GM19372 (cell line): Measurements from ENCODE around the gene ESYT2.
"Not testable (repeated sequence)": the region's sequence is repeated elsewhere in the genome, so short reads cannot be mapped to it uniquely, and the experiment has no call there.

Experiments
- ATAC-seq: cut with Tn5 transposase; IDR thresholded peaks from one replicate; pipeline ENCODE4 v1.9.1; 2021; ENCODE audit warnings: mild to moderate bottlenecking, low read depth, moderate library complexity; ENCODE audit not compliant: unreplicated experiment

Gene ESYT2

DNA sequence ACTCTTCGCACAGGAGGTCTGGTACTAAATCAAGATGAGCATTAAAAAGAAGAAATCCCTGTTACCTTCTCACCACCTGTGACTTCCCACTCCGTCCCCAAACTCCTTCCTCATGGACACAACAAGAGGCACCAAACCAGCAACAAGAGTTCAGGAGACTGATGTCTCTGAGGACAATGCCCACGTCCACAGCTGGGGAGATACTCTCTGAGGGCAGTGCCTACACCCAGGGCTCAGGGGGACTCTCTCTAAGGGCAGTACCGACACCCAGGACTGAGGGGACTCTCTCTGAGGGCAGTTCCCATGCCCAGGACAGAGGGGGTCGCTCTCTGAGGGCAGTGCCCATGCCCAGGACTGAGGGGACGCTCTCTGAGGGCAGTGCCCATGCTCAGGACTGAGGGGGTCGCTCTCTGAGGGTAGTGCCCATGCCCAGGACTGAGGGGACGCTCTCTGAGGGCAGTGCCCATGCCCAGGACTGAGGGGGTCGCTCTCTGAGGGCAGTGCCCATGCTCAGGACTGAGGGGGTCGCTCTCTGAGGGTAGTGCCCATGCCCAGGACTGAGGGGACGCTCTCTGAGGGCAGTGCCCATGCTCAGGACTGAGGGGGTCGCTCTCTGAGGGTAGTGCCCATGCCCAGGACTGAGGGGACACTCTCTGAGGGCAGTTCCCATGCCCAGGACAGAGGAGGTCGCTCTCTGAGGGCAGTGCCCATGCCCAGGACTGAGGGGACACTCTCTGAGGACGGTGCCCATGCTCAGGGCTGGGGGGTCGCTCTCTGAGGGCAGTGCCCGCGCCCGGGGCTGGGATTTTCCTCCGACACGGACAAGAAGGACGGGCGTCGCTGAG, 125.4 kb downstream of the ESYT2 start:
- ATAC-seq = not testable (repeated sequence)

GRCh38 chr7:158702944-158703343, 126.4 kb downstream of the ESYT2 start:
- no peak for ATAC-seq

- no peak for ATAC-seq
Observed at GRCh38 chr7:158702196-158702595, 127.1 kb downstream of the ESYT2 start.

DNA sequence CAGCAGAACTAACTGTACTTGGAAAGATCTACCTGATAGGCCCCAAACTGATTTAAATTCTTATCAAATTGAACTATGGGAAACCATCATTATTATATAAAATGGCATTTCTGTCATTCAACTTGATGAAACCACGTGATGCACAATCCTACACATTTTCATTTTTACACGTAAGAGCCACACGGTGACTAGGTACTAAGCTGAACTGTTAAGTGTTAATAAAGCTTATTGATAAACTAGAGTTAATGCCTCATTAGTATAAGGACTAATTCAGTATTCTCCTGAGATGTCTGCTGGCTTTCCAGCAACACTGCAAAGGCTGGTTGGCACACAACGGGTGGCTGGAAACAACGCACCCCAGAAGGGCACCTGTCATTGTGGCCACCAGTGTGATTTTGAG, 129.3 kb downstream of the ESYT2 start:
- no peak for ATAC-seq

GRCh38 chr7:158699341-158699740, 130.0 kb downstream of the ESYT2 start:
- no peak for ATAC-seq

DNA sequence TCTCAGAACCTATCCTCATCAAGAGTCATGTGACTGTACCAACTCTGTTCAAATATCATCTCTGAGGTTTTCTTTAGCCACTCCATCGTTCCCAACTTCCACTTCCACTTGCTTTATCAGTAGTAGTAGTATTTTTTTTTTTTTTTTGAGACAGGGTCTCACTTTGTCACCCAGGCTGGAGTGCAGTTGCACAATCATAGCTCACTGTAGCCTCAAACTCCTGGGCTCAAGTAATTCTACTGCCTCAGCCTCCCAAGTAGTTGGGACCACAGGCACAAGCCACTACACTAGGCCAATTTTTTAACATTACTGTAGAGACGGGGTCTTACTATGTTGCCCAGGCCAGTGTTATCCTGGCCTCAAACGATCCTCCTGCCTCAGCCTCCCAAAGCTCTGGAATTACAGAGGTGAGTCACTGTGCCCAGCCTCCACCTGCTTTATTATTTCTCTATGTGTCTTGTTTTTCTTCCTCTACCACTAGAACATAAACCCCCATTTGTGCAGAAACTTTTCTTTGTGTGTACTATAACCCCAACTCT, 130.6 kb downstream of the ESYT2 start:
- no peak for ATAC-seq

DNA sequence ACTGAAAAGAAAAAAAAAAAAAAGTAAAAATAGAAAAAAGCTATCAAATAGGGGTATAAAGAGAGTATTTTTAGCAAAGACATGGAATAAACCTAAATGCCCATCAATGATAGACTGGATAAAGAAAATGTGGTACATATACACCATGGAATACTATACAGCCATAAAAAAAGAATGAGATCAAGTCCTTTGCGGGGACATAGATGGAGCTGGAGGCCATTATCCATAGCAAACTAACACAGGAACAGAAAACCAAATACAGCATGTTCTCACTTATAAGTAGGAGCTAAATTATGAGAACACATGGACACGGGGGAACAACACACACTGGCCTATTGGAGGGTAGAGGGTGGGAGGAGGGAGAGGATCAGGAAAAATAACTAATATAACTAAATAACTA, 131.7 kb downstream of the ESYT2 start:
- not testable (repeated sequence) for ATAC-seq

- ATAC-seq = peak; percentile 88
Observed at GRCh38 chr7:158695726-158696452, 133.4 kb downstream of the ESYT2 start.

- no peak for ATAC-seq
Observed at GRCh38 chr7:158695056-158695455, 134.3 kb downstream of the ESYT2 start.

DNA sequence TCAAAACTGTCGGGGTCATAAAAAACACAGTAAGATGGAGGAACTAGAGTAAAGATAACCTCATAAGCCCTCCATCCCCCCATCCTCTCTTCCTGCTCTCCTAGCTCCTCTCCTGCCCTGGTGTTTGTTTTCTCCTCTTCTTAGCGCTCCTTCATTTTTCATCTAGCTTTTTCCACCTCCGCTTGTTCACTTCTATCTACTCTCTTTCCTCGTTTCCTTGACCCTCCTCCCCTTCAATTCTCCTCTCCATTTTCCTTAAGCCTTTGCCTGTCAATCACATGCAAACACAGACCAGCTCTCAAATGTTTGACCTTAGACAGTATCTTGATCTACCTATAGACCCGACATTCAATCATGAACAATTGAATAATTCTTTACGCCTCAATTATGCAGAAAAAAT, 134.7 kb downstream of the ESYT2 start:
- ATAC-seq = no peak

DNA sequence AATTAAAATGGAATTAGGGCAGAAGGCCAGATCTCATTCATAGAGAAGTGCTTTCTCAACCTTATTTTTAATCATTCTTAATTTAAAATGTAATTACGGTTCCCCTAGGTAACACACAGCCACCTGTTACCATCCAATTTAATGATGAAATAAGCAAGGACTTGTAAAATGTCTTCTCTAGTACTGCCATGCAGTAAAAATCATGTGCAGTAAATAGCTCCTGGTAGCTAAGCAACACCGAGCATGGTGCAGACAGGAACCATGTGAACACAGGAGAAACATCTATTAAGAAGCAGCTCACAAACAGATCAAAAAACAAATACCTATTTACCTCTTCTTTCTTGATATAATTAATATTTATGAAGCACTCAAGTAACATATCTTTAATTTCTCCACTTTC, 139.8 kb downstream of the ESYT2 start:
- ATAC-seq = no peak

DNA sequence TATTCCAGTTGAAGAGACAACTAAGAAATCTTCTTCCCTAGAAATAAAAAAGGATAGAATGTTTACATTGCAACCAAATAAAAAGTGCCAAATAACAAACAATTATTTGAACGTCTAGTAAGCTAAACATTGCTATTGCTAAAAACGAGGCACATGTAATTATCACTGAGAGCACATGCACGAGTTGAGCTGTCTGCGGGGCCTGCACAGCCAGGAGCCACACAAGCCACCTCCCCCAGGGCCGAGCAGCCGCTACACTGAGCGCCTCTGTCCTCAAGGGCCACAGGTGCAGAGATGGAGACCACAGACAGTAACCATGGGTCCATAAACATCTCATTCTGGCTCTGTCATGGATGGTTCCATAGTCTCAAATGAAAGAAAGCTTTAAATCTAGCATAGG, 141.9 kb downstream of the ESYT2 start:
- no peak for ATAC-seq

GRCh38 chr7:158685693-158686092, 143.6 kb downstream of the ESYT2 start:
- ATAC-seq = no peak

DNA sequence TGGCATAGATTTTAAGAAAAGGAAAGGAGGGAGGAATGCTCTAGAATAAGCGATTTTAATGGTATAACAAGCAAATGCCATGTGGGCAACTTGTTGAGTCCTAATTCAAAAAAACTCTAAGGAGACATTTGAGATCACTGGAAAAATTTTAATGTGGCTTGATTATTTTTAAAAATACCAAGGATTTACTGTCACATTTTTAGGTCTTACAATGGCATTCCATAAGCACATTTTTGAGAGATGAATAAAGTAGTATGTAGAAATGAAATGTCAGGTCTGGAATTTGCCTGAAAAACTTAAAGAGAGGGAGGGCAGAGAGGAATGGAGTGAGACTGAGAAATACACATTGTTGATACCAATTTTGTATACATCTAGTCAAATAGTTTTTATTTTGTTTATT, 145.0 kb downstream of the ESYT2 start:
- ATAC-seq = no peak

DNA sequence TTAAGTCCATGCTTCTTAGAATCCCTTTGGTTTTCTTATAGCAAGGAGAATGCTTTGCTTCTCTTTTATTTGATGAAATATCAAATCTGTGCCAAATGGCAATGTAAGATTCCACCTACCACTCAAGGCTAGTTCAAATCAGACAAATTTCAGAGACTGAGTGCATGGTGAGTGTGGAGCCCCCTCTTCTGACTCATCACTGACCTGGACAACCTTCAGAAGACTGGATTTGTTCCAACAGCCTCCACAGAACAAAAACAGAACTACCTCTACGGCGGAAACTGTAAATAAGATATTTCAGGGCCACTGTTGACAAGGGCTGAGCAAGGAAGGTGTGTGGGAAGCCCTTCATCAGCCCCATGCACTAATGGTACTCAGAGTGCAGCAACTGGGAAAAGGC, 145.8 kb downstream of the ESYT2 start:
- ATAC-seq = no peak

- no peak for ATAC-seq
Observed at GRCh38 chr7:158682456-158682855, 146.9 kb downstream of the ESYT2 start.
